Measurements from ENCODE around the gene RYR1.

DNA sequence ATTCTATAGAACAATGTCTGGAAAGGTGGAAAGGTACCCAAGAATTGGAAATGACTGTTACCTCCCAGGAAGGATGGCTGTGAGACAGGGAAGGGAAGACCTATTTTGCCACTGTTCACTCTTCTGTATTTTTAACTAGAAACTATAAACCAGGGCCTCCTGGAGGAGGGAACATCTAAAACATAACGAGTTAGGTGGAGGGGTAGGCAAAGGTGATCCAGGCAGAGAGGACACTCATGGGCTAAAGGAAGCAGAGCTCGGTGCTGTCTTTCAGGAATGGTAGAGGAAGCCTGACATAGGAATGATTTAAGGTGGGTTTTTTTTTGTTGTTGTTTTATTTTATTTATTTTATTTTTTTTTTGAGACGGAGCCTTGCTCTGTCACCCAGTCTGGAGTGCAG, 191.3 kb downstream of the RYR1 start:
- TF ChIP-seq, protein P1, sequence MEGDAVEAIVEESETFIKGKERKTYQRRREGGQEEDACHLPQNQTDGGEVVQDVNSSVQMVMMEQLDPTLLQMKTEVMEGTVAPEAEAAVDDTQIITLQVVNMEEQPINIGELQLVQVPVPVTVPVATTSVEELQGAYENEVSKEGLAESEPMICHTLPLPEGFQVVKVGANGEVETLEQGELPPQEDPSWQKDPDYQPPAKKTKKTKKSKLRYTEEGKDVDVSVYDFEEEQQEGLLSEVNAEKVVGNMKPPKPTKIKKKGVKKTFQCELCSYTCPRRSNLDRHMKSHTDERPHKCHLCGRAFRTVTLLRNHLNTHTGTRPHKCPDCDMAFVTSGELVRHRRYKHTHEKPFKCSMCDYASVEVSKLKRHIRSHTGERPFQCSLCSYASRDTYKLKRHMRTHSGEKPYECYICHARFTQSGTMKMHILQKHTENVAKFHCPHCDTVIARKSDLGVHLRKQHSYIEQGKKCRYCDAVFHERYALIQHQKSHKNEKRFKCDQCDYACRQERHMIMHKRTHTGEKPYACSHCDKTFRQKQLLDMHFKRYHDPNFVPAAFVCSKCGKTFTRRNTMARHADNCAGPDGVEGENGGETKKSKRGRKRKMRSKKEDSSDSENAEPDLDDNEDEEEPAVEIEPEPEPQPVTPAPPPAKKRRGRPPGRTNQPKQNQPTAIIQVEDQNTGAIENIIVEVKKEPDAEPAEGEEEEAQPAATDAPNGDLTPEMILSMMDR (IDR thresholded peaks at IDR 0.05), result no peak
- TF ChIP-seq POLR2A (IDR thresholded peaks at IDR 0.05), result no peak

Data from thyroid gland (tissue), 4 donors.